Neuronal stem cell (in vitro differentiated cells): ENCODE data around the gene TGM2.

Source experiments
- DNase-seq: peaks from one replicate; pipeline ENCODE4 v3.0.0-alpha.2; 2013; ENCODE audit warnings: low spot score
- H2AFZ ChIP-seq: one replicate; pipeline ENCODE4 v1.6.1; 2013; ENCODE audit warnings: mild to moderate bottlenecking, low read length, inconsistent platforms
- H2AK5ac ChIP-seq: 2 replicates; pipeline ENCODE4 v1.6.1; 2013; ENCODE audit warnings: low read depth, mild to moderate bottlenecking, inconsistent platforms, low read length, moderate library complexity, mixed read lengths
- H2BK120ac ChIP-seq: 2 replicates; pipeline ENCODE4 v1.6.1; 2013; ENCODE audit warnings: low read depth, mild to moderate bottlenecking, inconsistent platforms, low read length, moderate library complexity, mixed read lengths
- H2BK12ac ChIP-seq: one replicate; pipeline ENCODE4 v1.6.1; 2013; ENCODE audit warnings: low read length, inconsistent platforms
- H2BK15ac ChIP-seq: 2 replicates; pipeline ENCODE4 v1.6.1; 2013; ENCODE audit warnings: mild to moderate bottlenecking, low read length, inconsistent platforms, mixed read lengths
- H2BK5ac ChIP-seq: one replicate; pipeline ENCODE4 v1.6.1; 2013; ENCODE audit warnings: inconsistent platforms, mild to moderate bottlenecking, low read length, moderate library complexity
- H3K14ac ChIP-seq: one replicate; pipeline ENCODE4 v1.6.1; 2013; ENCODE audit warnings: low read length, inconsistent platforms
- H3K18ac ChIP-seq: 2 replicates; pipeline ENCODE4 v1.6.1; 2013; ENCODE audit warnings: low read length, inconsistent platforms
- H3K23ac ChIP-seq: 2 replicates; pipeline ENCODE4 v1.6.1; 2013; ENCODE audit warnings: low read depth, mild to moderate bottlenecking, mixed read lengths, low read length, inconsistent platforms; ENCODE audit not compliant: poor library complexity
- H3K27ac ChIP-seq: replicated peaks from 3 replicates; pipeline ENCODE4 v1.5.1; 2013; ENCODE audit warnings: low read length, inconsistent platforms
- H3K27me3 ChIP-seq, 3 experiments: 2 replicates each; pipeline ENCODE4 v1.6.1; 2013; ENCODE audit warnings: low read length in 3 of 3, mild to moderate bottlenecking in 2 of 3, inconsistent platforms in 1 of 3, low read depth in 1 of 3, mixed read lengths in 1 of 3, moderate library complexity in 1 of 3; ENCODE audit not compliant: control insufficient read depth in 3 of 3, insufficient read depth in 3 of 3
- H3K36me3 ChIP-seq, 2 donors: replicated peaks in 1 of 2; 2 replicates each; pipeline ENCODE4 v1.6.1; 2013; ENCODE audit warnings: low read length in 2 of 2; ENCODE audit not compliant: control insufficient read depth in 2 of 2, insufficient read depth in 2 of 2
- H3K4ac ChIP-seq: 2 replicates; pipeline ENCODE4 v1.6.1; 2013; ENCODE audit warnings: inconsistent platforms, mild to moderate bottlenecking, low read length, moderate library complexity
- H3K4me1 ChIP-seq, 2 donors: 1 replicate in 1 of 2; 2 replicates in 1 of 2; pipeline ENCODE4 v1.6.1; 2013; ENCODE audit warnings: low read length in 2 of 2, low read depth in 1 of 2; ENCODE audit not compliant: control insufficient read depth in 2 of 2, insufficient read depth in 1 of 2
- H3K4me2 ChIP-seq: one replicate; pipeline ENCODE4 v1.6.1; 2013; ENCODE audit warnings: mild to moderate bottlenecking, low read length, inconsistent platforms; ENCODE audit not compliant: insufficient read depth, poor library complexity, severe bottlenecking
- H3K4me3 ChIP-seq, 2 donors: 2 replicates each; pipeline ENCODE4 v1.5.1; 2013; ENCODE audit warnings: low read length in 2 of 2, mild to moderate bottlenecking in 2 of 2, inconsistent platforms in 1 of 2, moderate library complexity in 1 of 2
- H3K79me1 ChIP-seq: one replicate; pipeline ENCODE4 v1.6.1; 2013; ENCODE audit warnings: low read depth, mild to moderate bottlenecking, inconsistent platforms, low read length, moderate library complexity
- H3K9ac ChIP-seq: one replicate; pipeline ENCODE4 v1.6.1; 2013; ENCODE audit warnings: mild to moderate bottlenecking, low read depth, low read length, inconsistent platforms; ENCODE audit not compliant: poor library complexity
- H3K9me3 ChIP-seq, 2 donors: replicated peaks in 1 of 2; 2 replicates each; pipeline versions ENCODE3 to v1.6.1; 2013; ENCODE audit warnings: low read length in 2 of 2, mild to moderate bottlenecking in 2 of 2, inconsistent platforms in 1 of 2, low read depth in 1 of 2, mixed read lengths in 1 of 2, moderate library complexity in 1 of 2; ENCODE audit not compliant: control insufficient read depth in 2 of 2, insufficient read depth in 1 of 2
- H4K8ac ChIP-seq: one replicate; pipeline ENCODE4 v1.6.1; 2013; ENCODE audit warnings: low read depth, mild to moderate bottlenecking, inconsistent platforms, low read length, moderate library complexity
- H4K91ac ChIP-seq: one replicate; pipeline ENCODE4 v1.6.1; 2013; ENCODE audit warnings: low read length, low read depth, mild to moderate bottlenecking, inconsistent platforms; ENCODE audit not compliant: poor library complexity
- WGBS, 2 donors: extraction: QIAGEN DNeasy Blood & Tissue Kit; methylation state at CpG; one replicate each; pipeline ENCODE4 v1.1.7; 2013; ENCODE audit warnings: missing lambda C conversion rate in 2 of 2, mixed read lengths in 1 of 2; ENCODE audit not compliant: insufficient read length in 2 of 2, insufficient replicate concordance in 1 of 2; ENCODE audit errors: extremely low coverage in 2 of 2; 5-methylcytosine and 5-hydroxymethylcytosine counted together

Gene TGM2

GRCh38 chr20:38207621-38208020, 42.6 kb upstream of the TGM2 start:
- WGBS, 2 donors, result no CpG with 5 or more reads among the region's 2 CpGs
- no peak overlapping the region for H2AK5ac ChIP-seq
- no peak for DNase-seq

GRCh38 chr20:38205001-38205400, 39.9 kb upstream of the TGM2 start:
- WGBS, 2 donors, result no CpG with 5 or more reads among the region's 3 CpGs
- Histone ChIP-seq H3K4me3 (no peak overlapping the region), H3K27me3 (peaks cover 0 to 2% (median 0%) of the 10 kb centered on the region in 3 experiments), H4K91ac (no peak overlapping the region), H2BK120ac (no peak overlapping the region), H2BK15ac (no peak overlapping the region), H3K4me2 (no peak overlapping the region), H3K79me1 (no peaks in the 10 kb centered on the region), H3K14ac (no peak overlapping the region), H3K4ac (no peak overlapping the region), H3K4me1 (peaks cover 0 to 1% of the 10 kb centered on the region in 2 donors), H3K9ac (no peak overlapping the region), H2BK5ac (no peak overlapping the region), H4K8ac (no peak overlapping the region), H3K23ac (no peak overlapping the region), H2AFZ (no peak overlapping the region), H3K9me3 (no peaks in the 10 kb centered on the region), H3K36me3 (no peaks in the 10 kb centered on the region), H2BK12ac (no peak overlapping the region), H3K27ac (no peak overlapping the region), H2AK5ac (no peak overlapping the region), H3K18ac (no peak overlapping the region)
- DNase-seq, result no peak

More at GRCh38 chr20:38207621-38208020, 42.6 kb upstream of the TGM2 start:
- Histone ChIP-seq H2BK120ac (no peak overlapping the region), H3K4me2 (no peak overlapping the region), H2BK15ac (no peak overlapping the region), H3K36me3 (no peaks in the 10 kb centered on the region), H2AFZ (no peak overlapping the region), H3K23ac (no peak overlapping the region), H3K9me3 (no peaks in the 10 kb centered on the region), H4K91ac (no peak overlapping the region), H3K4me1 (no peaks in the 10 kb centered on the region), H3K27me3 (peaks cover 0 to 2% (median 0%) of the 10 kb centered on the region in 3 experiments), H3K14ac (no peak overlapping the region), H3K9ac (no peak overlapping the region), H3K27ac (no peak overlapping the region), H3K79me1 (no peaks in the 10 kb centered on the region), H4K8ac (no peak overlapping the region), H2BK12ac (no peak overlapping the region), H2BK5ac (no peak overlapping the region), H3K4me3 (no peak overlapping the region), H3K18ac (no peak overlapping the region), H3K4ac (no peak overlapping the region)

DNA sequence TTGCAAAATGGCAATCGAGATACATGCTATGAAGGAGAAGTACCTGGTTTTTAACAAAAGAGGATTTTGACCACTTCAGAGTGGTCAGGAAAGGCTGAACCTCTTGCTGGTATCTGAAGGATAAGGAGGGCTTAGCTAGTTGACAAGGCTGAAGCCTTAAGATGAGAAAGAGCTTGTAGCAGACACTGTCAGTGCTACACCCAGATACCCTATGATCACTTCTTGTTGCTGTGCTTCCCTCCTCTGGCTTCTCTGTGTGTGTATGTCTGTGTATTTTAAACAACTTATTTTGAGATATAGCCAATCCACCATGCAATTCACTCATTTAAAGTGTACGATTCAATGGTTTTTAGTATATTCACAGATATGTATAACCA, 38.9 kb upstream of the TGM2 start:
- Histone ChIP-seq H3K18ac (no peak overlapping the region), H3K14ac (no peak overlapping the region), H4K8ac (no peak overlapping the region), H3K4me2 (no peak overlapping the region), H3K23ac (no peak overlapping the region), H2BK12ac (no peak overlapping the region), H3K4me1 (peaks cover 0 to 4% of the 10 kb centered on the region in 2 donors), H3K4ac (no peak overlapping the region), H3K27ac (no peak overlapping the region), H3K36me3 (no peaks in the 10 kb centered on the region), H3K79me1 (no peaks in the 10 kb centered on the region), H3K27me3 (no peaks in the 10 kb centered on the region), H3K9ac (no peak overlapping the region), H4K91ac (no peak overlapping the region), H2BK15ac (no peak overlapping the region), H2AK5ac (no peak overlapping the region), H2AFZ (no peak overlapping the region), H2BK120ac (no peak overlapping the region), H2BK5ac (no peak overlapping the region), H3K9me3 (no peaks in the 10 kb centered on the region), H3K4me3 (no peak overlapping the region)
- no peak for DNase-seq
- no CpG with 5 or more reads among the region's 2 CpGs for WGBS, 2 donors

- Histone ChIP-seq H3K9me3 (no peaks in the 10 kb centered on the region), H3K4me2 (no peak overlapping the region), H3K23ac (no peak overlapping the region), H3K4me1 (peaks cover 0 to 5% of the 10 kb centered on the region in 2 donors), H2AK5ac (no peak overlapping the region), H3K18ac (no peak overlapping the region), H2BK15ac (no peak overlapping the region), H2BK12ac (no peak overlapping the region), H4K91ac (no peak overlapping the region), H3K4ac (no peak overlapping the region), H2BK5ac (no peak overlapping the region), H3K27me3 (no peaks in the 10 kb centered on the region), H3K27ac (no peak overlapping the region), H4K8ac (no peak overlapping the region), H3K36me3 (no peaks in the 10 kb centered on the region), H3K4me3 (no peak overlapping the region), H2AFZ (no peak overlapping the region), H3K9ac (no peak overlapping the region), H3K14ac (no peak overlapping the region), H3K79me1 (no peaks in the 10 kb centered on the region), H2BK120ac (no peak overlapping the region)
- no CpG with 5 or more reads among the region's 6 CpGs for WGBS, 2 donors
- no peak for DNase-seq
Observed at GRCh38 chr20:38203337-38203980, 38.4 kb upstream of the TGM2 start.
